PC-3 (cell line): ENCODE results near the gene C6orf89. TPM values are rescaled to one million over a fixed set of nuclear protein-coding genes. Genes with fewer than 3 reads are reported as not detected.

Source experiments
- ATAC-seq: fragments of 200-7000 bp; cut with Tn5 transposase; 2 replicates; pipeline ENCODE4 v1.9.1; 2020; ENCODE audit warnings: mild to moderate bottlenecking, moderate library complexity
- BruUV-seq: library from RNA; stranded (reverse); fragments of 400-500 nt; replicated peaks from 2 replicates; lab custom pipeline; 2021; lab: Mats Ljungman, UMichigan
- CTCF ChIA-PET: fragments of 300-600 bp; sonication (Branson Sonifier 250); formaldehyde crosslinking; loops from one replicate; lab custom pipeline; 2022; ENCODE audit warnings: antibody characterized with exemption; lab: Charles Lee
- POLR2A ChIA-PET: fragments of 300-600 bp; sonication (Branson Sonifier 250); formaldehyde crosslinking; loops from one replicate; lab custom pipeline; 2022; ENCODE audit warnings: antibody characterized with exemption; ENCODE audit not compliant: unreplicated experiment; lab: Charles Lee
- DNase-seq: peaks from one replicate; pipeline ENCODE4 v3.0.0-alpha.2; 2015
- H2AFZ ChIP-seq: fragments of 300-600 bp; sonication (generic); 2 replicates; pipeline ENCODE4 v1.6.0; 2016; ENCODE audit warnings: antibody characterized with exemption, low read length
- H3F3A ChIP-seq: fragments of 300-600 bp; sonication (generic); one replicate; pipeline ENCODE4 v1.6.0; 2017; ENCODE audit warnings: antibody characterized with exemption, low read length, control low read depth, mild to moderate bottlenecking; ENCODE audit not compliant: unreplicated experiment
- H3K27ac ChIP-seq: fragments of 300-600 bp; sonication (generic); 2 replicates; pipeline ENCODE4 v1.5.1; 2016; ENCODE audit warnings: mild to moderate bottlenecking, low read length
- H3K27me3 ChIP-seq: fragments of 300-600 bp; sonication (generic); 2 replicates; pipeline ENCODE4 v1.6.1; 2016; ENCODE audit warnings: low read length, mixed read lengths
- H3K36me3 ChIP-seq: fragments of 300-600 bp; sonication (generic); 2 replicates; pipeline ENCODE4 v1.6.1; 2016; ENCODE audit warnings: low read depth, mixed run types, low read length, mixed read lengths
- H3K4me1 ChIP-seq: fragments of 300-600 bp; sonication (generic); 2 replicates; pipeline ENCODE4 v1.5.1; 2016; ENCODE audit warnings: low read length; ENCODE audit not compliant: insufficient read depth
- H3K4me2 ChIP-seq: fragments of 300-600 bp; sonication (generic); 2 replicates; pipeline ENCODE4 v1.6.0; 2016; ENCODE audit warnings: low read length
- H3K4me3 ChIP-seq: fragments of 300-600 bp; sonication (generic); 2 replicates; pipeline ENCODE4 v1.5.1; 2016; ENCODE audit warnings: mild to moderate bottlenecking, low read length, mixed read lengths
- H3K79me2 ChIP-seq: fragments of 300-600 bp; sonication (generic); 2 replicates; pipeline ENCODE4 v1.6.1; 2017; ENCODE audit warnings: low read length, mixed read lengths
- H3K9ac ChIP-seq: fragments of 300-600 bp; sonication (generic); 2 replicates; pipeline ENCODE4 v1.6.0; 2016; ENCODE audit warnings: mild to moderate bottlenecking, low read length
- H3K9me2 ChIP-seq: fragments of 300-600 bp; sonication (generic); replicated peaks from 2 replicates; pipeline ENCODE4 v1.6.1; 2016; ENCODE audit warnings: mixed run types, low read length, mixed read lengths
- H3K9me3 ChIP-seq: fragments of 300-600 bp; sonication (generic); 2 replicates; pipeline ENCODE4 v1.6.1; 2016; ENCODE audit warnings: low read length, mixed read lengths
- H4K20me1 ChIP-seq: fragments of 300-600 bp; sonication (generic); 2 replicates; pipeline ENCODE4 v1.6.1; 2016; ENCODE audit warnings: low read length, mixed read lengths
- CTCF ChIP-seq: fragments of 300-600 bp; sonication (generic); conservative IDR thresholded peaks from 2 replicates; pipeline ENCODE4 v1.5.1; 2017; ENCODE audit warnings: antibody characterized with exemption, low read depth, mild to moderate bottlenecking, low read length
- EZH2 ChIP-seq: fragments of 300-600 bp; sonication (generic); IDR thresholded peaks from one replicate; pipeline ENCODE4 v1.6.1; 2017; ENCODE audit warnings: antibody characterized with exemption, mild to moderate bottlenecking, low read length; ENCODE audit not compliant: unreplicated experiment
- EZH2phosphoT487 ChIP-seq: fragments of 300-600 bp; sonication (generic); IDR thresholded peaks from 2 replicates; pipeline ENCODE4 v1.6.1; 2018; ENCODE audit warnings: mild to moderate bottlenecking, antibody characterized with exemption, low read length, borderline replicate concordance
- intact Hi-C: fragments of 100-400 bp; cut with micrococcal nuclease; formaldehyde crosslinking; loops from 2 replicates; pipeline ENCODE4 v1.9.0; 2023
- total RNA-seq: library from RNA; depleted of rRNA; stranded (reverse); fragments of >200 nt; gene quantifications from 2 replicates; pipeline ENCODE4 v1.2.3, GENCODE V29; 2014

C6orf89 gene
- total RNA-seq, 1 experiment from 2014 or later, result 27.8 TPM

GRCh38 chr6:36863670-36864540, 21.8 kb upstream of the C6orf89 start:
- Histone ChIP-seq H3K9me2 (no peaks in the 10 kb centered on the region), H3K4me2 (no peak overlapping the region), H3K79me2 (peaks cover 73% of the 10 kb centered on the region), H3K27me3 (no peaks in the 10 kb centered on the region), H3K36me3 (peaks cover 44% of the 10 kb centered on the region), H3K4me3 (no peak overlapping the region), H3K4me1 (no peaks in the 10 kb centered on the region), H3K27ac (no peak overlapping the region), H3F3A (no peaks in the 10 kb centered on the region), H4K20me1 (no peaks in the 10 kb centered on the region), H3K9ac (no peak overlapping the region), H2AFZ (no peak overlapping the region), H3K9me3 (no peaks in the 10 kb centered on the region)
- no peak for TF ChIP-seq CTCF
- no peak for ATAC-seq
- intact Hi-C loops, result no loop called here
- CTCF ChIA-PET, result no interaction called here
- no peak for DNase-seq
- no TSS peak for BruUV-seq
- POLR2A ChIA-PET, result no interaction called here

- TF ChIP-seq EZH2phosphoT487, result no peak
- no peak for TF ChIP-seq CTCF
- TF ChIP-seq EZH2, result no peak
- DNase-seq (no peak), ATAC-seq (no peak)
- Histone ChIP-seq H3F3A (no peaks in the 10 kb centered on the region), H3K27me3 (no peaks in the 10 kb centered on the region), H3K36me3 (peaks cover 54% of the 10 kb centered on the region), H3K9ac (no peak overlapping the region), H3K4me2 (no peak overlapping the region), H3K9me2 (no peaks in the 10 kb centered on the region), H3K27ac (no peak overlapping the region), H2AFZ (no peak overlapping the region), H3K79me2 (peaks cover 72% of the 10 kb centered on the region), H3K4me1 (no peaks in the 10 kb centered on the region), H4K20me1 (no peaks in the 10 kb centered on the region), H3K9me3 (no peaks in the 10 kb centered on the region), H3K4me3 (no peak overlapping the region)
- ChIA-PET POLR2A (no interaction called here), CTCF (no interaction called here)
- intact Hi-C loops, result no loop called here
- no TSS peak for BruUV-seq
Measured at GRCh38 chr6:36865835-36866234, 19.9 kb upstream of the C6orf89 start.

- Histone ChIP-seq H3K4me1 (no peaks in the 10 kb centered on the region), H3K4me3 (no peak overlapping the region), H3K9ac (no peak overlapping the region), H3K9me2 (no peaks in the 10 kb centered on the region), H3K27me3 (no peaks in the 10 kb centered on the region), H4K20me1 (no peaks in the 10 kb centered on the region), H3K79me2 (peaks cover 79% of the 10 kb centered on the region), H3K9me3 (no peaks in the 10 kb centered on the region), H3F3A (no peaks in the 10 kb centered on the region), H3K27ac (no peak overlapping the region), H3K4me2 (no peak overlapping the region), H3K36me3 (peaks cover 55% of the 10 kb centered on the region), H2AFZ (no peak overlapping the region)
- BruUV-seq, result no TSS peak
- intact Hi-C loops, result no loop called here
- ATAC-seq, result no peak
- ChIA-PET CTCF (no interaction called here), POLR2A (no interaction called here)
- TF ChIP-seq EZH2 (no peak), EZH2phosphoT487 (no peak), CTCF (no peak)
- DNase-seq, result no peak
Measured at GRCh38 chr6:36867471-36868224, 18.1 kb upstream of the C6orf89 start.
